ENCODE measurements around the gene PTPN4. TPM values are rescaled to one million over a fixed set of nuclear protein-coding genes. Genes with fewer than 3 reads are reported as not detected.

Gene PTPN4
- total RNA-seq, 2 experiments from 2014 or later = 49.3 to 50.6 TPM

GRCh38 chr2:119838179-119838578, 78.5 kb downstream of the PTPN4 start:
- no peaks in the 10 kb centered on the region for H4K20me1 ChIP-seq (ENCODE audit: insufficient read depth, low read length)
- no peaks in the 10 kb centered on the region for H3K36me3 ChIP-seq (ENCODE audit: insufficient read depth, low read length)
- BruUV-seq (replicated peaks) = no TSS peak
- intact Hi-C loops (cut with micrococcal nuclease; ENCODE audit: unreplicated experiment) = no loop called here
- ChIA-PET CTCF (ENCODE audit: unreplicated experiment) (no interaction called here), POLR2A (no interaction called here)
- no peak overlapping the region for H3K4me3 ChIP-seq (ENCODE audit: low read depth, low read length, poor library complexity, severe bottlenecking)
- H3K4me2 ChIP-seq (ENCODE audit: low read length) = no peak overlapping the region
- H3K4me1 ChIP-seq (ENCODE audit: insufficient read depth, low read length, poor library complexity, severe bottlenecking) = peaks cover 17% of the 10 kb centered on the region
- no peak overlapping the region for H3K27ac ChIP-seq (ENCODE audit: low read depth, low read length, poor library complexity, severe bottlenecking)
- TF ChIP-seq CTCF (conservative IDR thresholded peaks at IDR 0.05; ENCODE audit: low read length) = no peak
- no peak for TF ChIP-seq EZH2phosphoT487 (IDR thresholded peaks at IDR 0.05; ENCODE audit: borderline replicate concordance, low read depth, low read length)
- H2AFZ ChIP-seq (ENCODE audit: low read length) = no peak overlapping the region
- no peak for DNase-seq (ENCODE audit: low spot score)
- H3K9me2 ChIP-seq (ENCODE audit: insufficient read depth, low read length) = no peaks in the 10 kb centered on the region
- no peaks in the 10 kb centered on the region for H3K9me3 ChIP-seq (ENCODE audit: low read length)
- H3K79me2 ChIP-seq (ENCODE audit: insufficient read depth, low read depth, low read length) = no peaks in the 10 kb centered on the region; the same call in 1 of the 2 replicates

- intact Hi-C loops (cut with micrococcal nuclease; ENCODE audit: unreplicated experiment) = no loop called here
- no peak overlapping the region for H3K27ac ChIP-seq (ENCODE audit: low read depth, low read length, poor library complexity, severe bottlenecking)
- no peak for TF ChIP-seq EZH2phosphoT487 (IDR thresholded peaks at IDR 0.05; ENCODE audit: borderline replicate concordance, low read depth, low read length)
- TF ChIP-seq CTCF (conservative IDR thresholded peaks at IDR 0.05; ENCODE audit: low read length) = no peak
- H3K4me3 ChIP-seq (ENCODE audit: low read depth, low read length, poor library complexity, severe bottlenecking) = no peak overlapping the region
- no peak overlapping the region for H3K4me2 ChIP-seq (ENCODE audit: low read length)
- BruUV-seq (replicated peaks) = no TSS peak
- no peaks in the 10 kb centered on the region for H3K9me2 ChIP-seq (ENCODE audit: insufficient read depth, low read length)
- no peak for DNase-seq (ENCODE audit: low spot score)
- ChIA-PET CTCF (ENCODE audit: unreplicated experiment) (no interaction called here), POLR2A (no interaction called here)
- H3K4me1 ChIP-seq (ENCODE audit: insufficient read depth, low read length, poor library complexity, severe bottlenecking) = peaks cover 9% of the 10 kb centered on the region
- H2AFZ ChIP-seq (ENCODE audit: low read length) = no peak overlapping the region
- H3K79me2 ChIP-seq (ENCODE audit: insufficient read depth, low read depth, low read length) = no peaks in the 10 kb centered on the region
- H3K36me3 ChIP-seq (ENCODE audit: insufficient read depth, low read length) = no peaks in the 10 kb centered on the region
- no peaks in the 10 kb centered on the region for H4K20me1 ChIP-seq (ENCODE audit: insufficient read depth, low read length)
- peaks cover 10% of the 10 kb centered on the region; the same call in 1 of the 2 replicates for H3K9me3 ChIP-seq (ENCODE audit: low read length)
Measured at GRCh38 chr2:119841550-119841949, 81.8 kb downstream of the PTPN4 start.

- POLR2A ChIA-PET = interaction anchor here (0.7 kb wide), 1 partner anchor 70 kb away, joined by 3 read pairs; no protein-coding TSS in a partner anchor
- Histone ChIP-seq H3K4me2 (ENCODE audit: low read length) (no peak overlapping the region), H3K9me3 (ENCODE audit: low read length) (peaks cover 20% of the 10 kb centered on the region; the same call in 1 of the 2 replicates), H3K36me3 (ENCODE audit: insufficient read depth, low read length) (no peaks in the 10 kb centered on the region), H3K4me1 (ENCODE audit: insufficient read depth, low read length, poor library complexity, severe bottlenecking) (peaks cover 9% of the 10 kb centered on the region), H3K4me3 (ENCODE audit: low read depth, low read length, poor library complexity, severe bottlenecking) (no peak overlapping the region), H3K27ac (ENCODE audit: low read depth, low read length, poor library complexity, severe bottlenecking) (no peak overlapping the region), H3K79me2 (ENCODE audit: insufficient read depth, low read depth, low read length) (no peaks in the 10 kb centered on the region), H3K9me2 (ENCODE audit: insufficient read depth, low read length) (no peaks in the 10 kb centered on the region), H2AFZ (ENCODE audit: low read length) (no peak overlapping the region), H4K20me1 (ENCODE audit: insufficient read depth, low read length) (no peaks in the 10 kb centered on the region)
- no TSS peak for BruUV-seq (replicated peaks)
- TF ChIP-seq EZH2phosphoT487 (IDR thresholded peaks at IDR 0.05; ENCODE audit: borderline replicate concordance, low read depth, low read length) = no peak
- intact Hi-C loops (cut with micrococcal nuclease; ENCODE audit: unreplicated experiment) = no loop called here
- DNase-seq (ENCODE audit: low spot score) = no peak
- CTCF ChIA-PET (ENCODE audit: unreplicated experiment) = no interaction called here
Measured at GRCh38 chr2:119846021-119846420, 86.3 kb downstream of the PTPN4 start.

Measured in OCI-LY7 (cell line).